GM18861 (cell line): ENCODE data around the gene TRABD.
A peak's percentile ranks its signal among the peaks of the same experiment; 100 is the strongest.
"Not testable (repeated sequence)": the region's sequence is repeated elsewhere in the genome, so short reads cannot be mapped to it uniquely, and the experiment has no call there.

Experiments
- ATAC-seq: cut with Tn5 transposase; IDR thresholded peaks from one replicate; pipeline ENCODE4 v1.9.1; 2021; ENCODE audit not compliant: unreplicated experiment

TRABD gene

GRCh38 chr22:50200461-50201190 lies 14.9 kb downstream of the TRABD start, which contains the start of gene SELENOO:
TSS of gene SELENOO (plus strand) at chr22:50201011. CDS start at chr22:50201037, 26 bp downstream.
- ATAC-seq = peak; percentile 39

GRCh38 chr22:50201191-50202129 lies 15.7 kb downstream of the TRABD start:
- ATAC-seq = peak; percentile 30

- no peak for ATAC-seq
Measured at GRCh38 chr22:50202130-50202666, 16.5 kb downstream of the TRABD start.

- no peak for ATAC-seq
Measured at GRCh38 chr22:50203288-50203687, 17.6 kb downstream of the TRABD start.

- ATAC-seq = no peak
Measured at GRCh38 chr22:50204571-50204970, 18.9 kb downstream of the TRABD start.

- ATAC-seq = not testable (repeated sequence)
Measured at GRCh38 chr22:50204998-50205397, 19.3 kb downstream of the TRABD start.

- no peak for ATAC-seq
Measured at GRCh38 chr22:50205781-50206569, 20.3 kb downstream of the TRABD start.

- no peak for ATAC-seq
Measured at GRCh38 chr22:50206599-50206998, 20.9 kb downstream of the TRABD start.

GRCh38 chr22:50207383-50208140 lies 21.8 kb downstream of the TRABD start:
- ATAC-seq = no peak

GRCh38 chr22:50208430-50208938 lies 22.8 kb downstream of the TRABD start:
- no peak for ATAC-seq

GRCh38 chr22:50208939-50209892 lies 23.5 kb downstream of the TRABD start:
- no peak for ATAC-seq

GRCh38 chr22:50209893-50210292 lies 24.2 kb downstream of the TRABD start:
- ATAC-seq = no peak

GRCh38 chr22:50210378-50211139 lies 24.8 kb downstream of the TRABD start:
- ATAC-seq = no peak

- ATAC-seq = no peak
Measured at GRCh38 chr22:50211147-50211546, 25.4 kb downstream of the TRABD start.

- no peak for ATAC-seq
Measured at GRCh38 chr22:50213263-50213662, 27.6 kb downstream of the TRABD start.

GRCh38 chr22:50215297-50216054 lies 29.8 kb downstream of the TRABD start:
- no peak for ATAC-seq

- ATAC-seq = no peak
Measured at GRCh38 chr22:50216055-50216683, 30.5 kb downstream of the TRABD start.
